Loucy (cell line): Measurements from ENCODE around the gene WDR43.
A peak's percentile ranks its signal among the peaks of the same experiment; 100 is the strongest.

Experiments used
- H2AFZ ChIP-seq: fragments of 200-600 bp; sonication (generic); 2 replicates; pipeline ENCODE4 v1.6.0; 2016; ENCODE audit warnings: antibody characterized with exemption, mild to moderate bottlenecking, low read length, moderate library complexity
- H3F3A ChIP-seq: fragments of 200-600 bp; 2 replicates; pipeline ENCODE4 v1.6.0; 2016; ENCODE audit warnings: antibody characterized with exemption, low read depth, mild to moderate bottlenecking
- H3K27me3 ChIP-seq: fragments of 200-600 bp; sonication (generic); 2 replicates; pipeline ENCODE4 v1.6.1; 2014; ENCODE audit warnings: low read length, mild to moderate bottlenecking; ENCODE audit not compliant: insufficient read depth, poor library complexity, severe bottlenecking
- H3K36me3 ChIP-seq: fragments of 200-600 bp; sonication (generic); 2 replicates; pipeline ENCODE4 v1.6.1; 2016; ENCODE audit warnings: low read length; ENCODE audit not compliant: insufficient read depth
- H3K4me1 ChIP-seq: fragments of 200-600 bp; sonication (generic); 2 replicates; pipeline ENCODE4 v1.5.1; 2014; ENCODE audit warnings: low read length, mild to moderate bottlenecking; ENCODE audit not compliant: insufficient read depth, poor library complexity, severe bottlenecking
- H3K4me2 ChIP-seq: fragments of 200-600 bp; sonication (generic); 2 replicates; pipeline ENCODE4 v1.6.0; 2014; ENCODE audit warnings: antibody characterized with exemption, low read length, low read depth, mild to moderate bottlenecking; ENCODE audit not compliant: poor library complexity, severe bottlenecking
- H3K4me3 ChIP-seq: fragments of 200-600 bp; sonication (generic); 2 replicates; pipeline ENCODE4 v1.5.1; 2014; ENCODE audit warnings: low read length, mild to moderate bottlenecking, mixed read lengths; ENCODE audit not compliant: poor library complexity, severe bottlenecking
- H3K79me2 ChIP-seq: fragments of 200-600 bp; sonication (generic); 2 replicates; pipeline ENCODE4 v1.6.1; 2014; ENCODE audit warnings: low read length; ENCODE audit not compliant: insufficient read depth
- H3K9ac ChIP-seq: fragments of 200-600 bp; sonication (generic); 2 replicates; pipeline ENCODE4 v1.6.0; 2014; ENCODE audit warnings: mild to moderate bottlenecking, low read depth, low read length, moderate library complexity; ENCODE audit not compliant: poor library complexity, severe bottlenecking
- H3K9me2 ChIP-seq: fragments of 200-600 bp; sonication (generic); replicated peaks from 2 replicates; pipeline ENCODE4 v1.6.1; 2016; ENCODE audit warnings: low read depth, low read length, mixed read lengths
- H3K9me3 ChIP-seq: fragments of 200-600 bp; sonication (generic); 2 replicates; pipeline ENCODE4 v1.6.1; 2014; ENCODE audit warnings: mild to moderate bottlenecking, antibody characterized with exemption, low read length, low read depth; ENCODE audit not compliant: insufficient read depth
- H4K20me1 ChIP-seq: fragments of 200-600 bp; sonication (generic); 2 replicates; pipeline ENCODE4 v1.6.0; 2014; ENCODE audit warnings: antibody characterized with exemption, low read length, mild to moderate bottlenecking; ENCODE audit not compliant: insufficient read depth, poor library complexity, severe bottlenecking
- EZH2phosphoT487 ChIP-seq: fragments of 200-600 bp; IDR thresholded peaks from 2 replicates; pipeline ENCODE4 v1.6.1; 2018; ENCODE audit warnings: antibody characterized with exemption, mild to moderate bottlenecking, moderate library complexity, borderline replicate concordance
- TF ChIP-seq, protein P1 (sequence below): fragments of 200-600 bp; sonication (generic); conservative IDR thresholded peaks from 2 replicates; pipeline ENCODE4 v1.5.1; 2014; ENCODE audit warnings: mild to moderate bottlenecking, antibody characterized with exemption, low read length

Gene WDR43

DNA sequence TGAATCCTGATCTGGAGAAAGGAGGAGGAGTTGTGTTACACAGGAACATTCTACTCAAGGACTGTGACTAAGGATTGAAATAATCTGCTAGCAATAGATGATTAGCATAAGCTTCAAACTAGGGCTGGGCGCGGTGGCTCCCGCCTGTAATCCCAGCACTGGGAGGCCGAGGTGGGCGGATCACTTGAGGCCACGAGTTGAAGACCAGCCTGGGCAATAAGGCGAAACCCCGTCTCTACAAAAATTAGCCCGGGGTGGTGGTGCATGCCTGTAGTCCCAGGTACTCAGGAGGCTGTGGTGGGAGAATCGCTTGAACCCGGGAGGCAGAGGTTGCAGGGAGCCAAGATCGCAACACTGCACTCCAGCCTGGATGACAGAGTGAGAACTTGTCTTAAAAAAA is 25.9 kb upstream of the WDR43 start:
- Histone ChIP-seq H4K20me1 (peaks cover 9% of the 10 kb centered on the region), H3K4me2 (peak overlapping the region; percentile 83), H3F3A (no peaks in the 10 kb centered on the region), H3K36me3 (no peaks in the 10 kb centered on the region), H3K4me1 (peaks cover 26% of the 10 kb centered on the region), H3K4me3 (peak overlapping the region; percentile 89), H3K27me3 (no peaks in the 10 kb centered on the region), H2AFZ (no peak overlapping the region), H3K9ac (peak overlapping the region; percentile 83), H3K9me3 (no peaks in the 10 kb centered on the region), H3K79me2 (peaks cover 47% of the 10 kb centered on the region), H3K9me2 (no peaks in the 10 kb centered on the region)
- TF ChIP-seq, protein P1, sequence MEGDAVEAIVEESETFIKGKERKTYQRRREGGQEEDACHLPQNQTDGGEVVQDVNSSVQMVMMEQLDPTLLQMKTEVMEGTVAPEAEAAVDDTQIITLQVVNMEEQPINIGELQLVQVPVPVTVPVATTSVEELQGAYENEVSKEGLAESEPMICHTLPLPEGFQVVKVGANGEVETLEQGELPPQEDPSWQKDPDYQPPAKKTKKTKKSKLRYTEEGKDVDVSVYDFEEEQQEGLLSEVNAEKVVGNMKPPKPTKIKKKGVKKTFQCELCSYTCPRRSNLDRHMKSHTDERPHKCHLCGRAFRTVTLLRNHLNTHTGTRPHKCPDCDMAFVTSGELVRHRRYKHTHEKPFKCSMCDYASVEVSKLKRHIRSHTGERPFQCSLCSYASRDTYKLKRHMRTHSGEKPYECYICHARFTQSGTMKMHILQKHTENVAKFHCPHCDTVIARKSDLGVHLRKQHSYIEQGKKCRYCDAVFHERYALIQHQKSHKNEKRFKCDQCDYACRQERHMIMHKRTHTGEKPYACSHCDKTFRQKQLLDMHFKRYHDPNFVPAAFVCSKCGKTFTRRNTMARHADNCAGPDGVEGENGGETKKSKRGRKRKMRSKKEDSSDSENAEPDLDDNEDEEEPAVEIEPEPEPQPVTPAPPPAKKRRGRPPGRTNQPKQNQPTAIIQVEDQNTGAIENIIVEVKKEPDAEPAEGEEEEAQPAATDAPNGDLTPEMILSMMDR, result no peak
- no peak for TF ChIP-seq EZH2phosphoT487

DNA sequence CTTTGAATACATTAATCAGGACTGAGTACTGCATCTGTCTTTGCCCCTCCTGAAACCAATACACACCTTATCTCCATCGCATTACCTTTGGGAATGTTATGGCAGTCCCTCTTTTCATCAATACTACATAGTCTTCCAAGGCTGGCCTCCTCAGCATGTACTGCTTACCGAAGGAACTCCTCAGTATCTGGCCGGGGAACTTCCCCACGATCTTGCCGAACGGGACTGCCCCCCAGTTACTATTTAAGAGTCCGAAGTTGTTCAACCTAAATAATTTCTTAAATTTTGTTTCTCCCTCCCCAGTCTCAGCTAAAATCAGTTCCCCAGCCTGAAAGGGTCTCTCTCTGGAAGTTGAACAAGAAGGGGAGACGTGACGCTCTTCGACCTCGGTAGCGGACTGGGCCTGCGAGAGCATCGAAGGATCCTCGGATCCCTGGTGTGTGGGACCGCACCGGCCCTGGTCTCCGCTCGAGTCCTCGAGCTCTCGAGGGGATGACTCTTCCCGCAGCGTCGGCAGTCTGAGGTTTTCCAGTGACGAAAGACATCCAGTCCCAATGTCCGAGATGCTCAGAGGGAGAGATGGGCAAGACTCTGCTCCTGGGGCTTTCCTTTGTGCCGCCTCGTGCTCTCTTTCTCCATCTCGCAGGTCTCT is 24.8 kb upstream of the WDR43 start:
- Histone ChIP-seq H3K4me3 (peak overlapping the region; percentile 89), H3F3A (no peaks in the 10 kb centered on the region), H2AFZ (peak overlapping the region; percentile 90), H3K9me3 (no peaks in the 10 kb centered on the region), H3K27me3 (no peaks in the 10 kb centered on the region), H4K20me1 (peaks cover 9% of the 10 kb centered on the region), H3K79me2 (peaks cover 47% of the 10 kb centered on the region), H3K36me3 (no peaks in the 10 kb centered on the region), H3K9me2 (no peaks in the 10 kb centered on the region), H3K4me2 (peak overlapping the region; percentile 83), H3K9ac (peak overlapping the region; percentile 83), H3K4me1 (peaks cover 20% of the 10 kb centered on the region)
- TF ChIP-seq, protein P1, result no peak
- no peak for TF ChIP-seq EZH2phosphoT487

DNA sequence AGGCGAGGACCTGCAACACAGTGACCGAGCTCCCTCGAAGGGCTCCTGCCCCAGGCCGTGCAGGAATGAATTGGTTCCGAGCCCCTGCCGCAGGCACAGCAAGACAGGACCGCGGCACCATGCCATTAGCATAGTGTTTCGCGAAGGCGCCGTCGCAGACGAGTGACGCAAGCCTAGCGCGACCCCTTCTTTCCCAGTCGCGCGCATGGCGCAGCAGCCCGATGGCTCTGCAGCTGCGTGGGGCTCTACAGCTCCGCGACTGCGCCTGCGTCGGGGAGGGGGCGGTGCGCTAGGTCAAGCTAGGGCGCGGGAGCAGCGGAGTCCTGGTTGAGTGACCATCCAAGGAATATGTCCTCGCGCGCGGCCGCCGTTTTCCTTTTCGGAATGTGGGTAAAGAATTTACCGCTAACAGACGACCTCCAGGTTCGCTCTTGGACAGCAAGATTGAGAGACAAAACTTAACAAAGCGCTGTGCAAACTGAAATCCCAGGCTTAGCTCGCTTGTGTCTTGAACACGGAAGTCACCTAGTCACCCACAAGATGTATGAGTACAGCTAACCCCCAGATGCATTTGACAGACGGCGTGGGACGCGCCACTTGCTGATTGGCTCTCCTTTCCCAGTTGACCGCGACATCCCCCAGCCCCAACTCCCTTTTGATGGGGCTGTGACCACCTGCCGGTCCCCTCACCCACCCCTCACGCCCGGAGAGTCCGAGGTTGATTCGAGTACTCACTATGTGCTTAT is 24.1 kb upstream of the WDR43 start, which contains the start of gene TRMT61B:
Gene TRMT61B, minus strand, starts transcription at position 164 of the 746 bp plus-strand sequence. Its CDS starts 32 bp downstream, at position 132.
- Histone ChIP-seq H3K79me2 (peaks cover 42% of the 10 kb centered on the region), H3K27me3 (no peaks in the 10 kb centered on the region), H3K4me2 (peak within 1 kb of the TSS; percentile 93), H3K9me3 (no peaks in the 10 kb centered on the region), H3K9me2 (no peaks in the 10 kb centered on the region), H3K9ac (peak within 1 kb of the TSS; percentile 83), H2AFZ (peak within 1 kb of the TSS; percentile 90), H3K36me3 (no peaks in the 10 kb centered on the region), H3K4me3 (peak within 1 kb of the TSS; percentile 89), H3K4me1 (peaks cover 15% of the 10 kb centered on the region), H3F3A (no peaks in the 10 kb centered on the region), H4K20me1 (peaks cover 9% of the 10 kb centered on the region)
- TF ChIP-seq, protein P1, result no peak
